DOHH2 (cell line): Measurements from ENCODE around the gene CDK6.

ENCODE experiments used
- H3F3A ChIP-seq: fragments of 200-600 bp; sonication (generic), shearing (Covaris generic); 2 replicates; pipeline ENCODE4 v1.6.0; 2016; ENCODE audit warnings: antibody characterized with exemption, mild to moderate bottlenecking; ENCODE audit not compliant: control insufficient read depth, insufficient read depth
- H3K27ac ChIP-seq: fragments of 200-600 bp; sonication (generic); 2 replicates; pipeline ENCODE4 v1.5.1; 2014; ENCODE audit warnings: low read depth, mild to moderate bottlenecking, low read length, moderate library complexity
- H3K27me3 ChIP-seq: fragments of 200-600 bp; sonication (generic); 2 replicates; pipeline ENCODE4 v1.6.1; 2014; ENCODE audit warnings: mild to moderate bottlenecking, low read length, mixed read lengths; ENCODE audit not compliant: control insufficient read depth
- H3K36me3 ChIP-seq: fragments of 200-600 bp; sonication (generic); 2 replicates; pipeline ENCODE4 v1.6.1; 2014; ENCODE audit warnings: mild to moderate bottlenecking, low read length, moderate library complexity, mixed read lengths; ENCODE audit not compliant: control insufficient read depth
- H3K4me1 ChIP-seq: fragments of 200-600 bp; sonication (generic); 2 replicates; pipeline ENCODE4 v1.6.1; 2014; ENCODE audit warnings: mild to moderate bottlenecking, low read length, mixed read lengths; ENCODE audit not compliant: control insufficient read depth
- H3K4me2 ChIP-seq: fragments of 200-600 bp; sonication (generic); 2 replicates; pipeline ENCODE4 v1.6.0; 2014; ENCODE audit warnings: mild to moderate bottlenecking, low read length, moderate library complexity
- H3K4me3 ChIP-seq: fragments of 200-600 bp; sonication (generic); 2 replicates; pipeline ENCODE4 v1.5.1; 2014; ENCODE audit warnings: mild to moderate bottlenecking, low read length, mixed read lengths
- H3K79me2 ChIP-seq: fragments of 200-600 bp; sonication (generic); 2 replicates; pipeline ENCODE4 v1.6.1; 2014; ENCODE audit warnings: mild to moderate bottlenecking, low read length, mixed read lengths; ENCODE audit not compliant: control insufficient read depth
- H3K9me2 ChIP-seq: fragments of 200-600 bp; sonication (generic); replicated peaks from 2 replicates; pipeline ENCODE4 v1.6.1; 2014; ENCODE audit warnings: mild to moderate bottlenecking, low read length, mixed read lengths; ENCODE audit not compliant: control insufficient read depth
- H3K9me3 ChIP-seq: fragments of 200-600 bp; sonication (generic); 2 replicates; pipeline ENCODE4 v1.6.1; 2014; ENCODE audit warnings: antibody characterized with exemption, low read length, mixed read lengths; ENCODE audit not compliant: control insufficient read depth, insufficient read depth
- H4K20me1 ChIP-seq: fragments of 200-600 bp; sonication (generic); 2 replicates; pipeline ENCODE4 v1.6.0; 2014; ENCODE audit warnings: low read depth, mild to moderate bottlenecking, antibody characterized with exemption, low read length, moderate library complexity; ENCODE audit not compliant: control insufficient read depth, insufficient read depth
- CTCF ChIP-seq: fragments of 200-600 bp; sonication (generic); IDR thresholded peaks from one replicate; pipeline ENCODE4 v1.5.1; 2014; ENCODE audit warnings: antibody characterized with exemption, mild to moderate bottlenecking, low read depth, low read length; ENCODE audit not compliant: poor library complexity, severe bottlenecking
- EZH2phosphoT487 ChIP-seq: fragments of 200-600 bp; sonication (generic); IDR thresholded peaks from 2 replicates; pipeline ENCODE4 v1.6.1; 2017; ENCODE audit warnings: borderline replicate concordance, mild to moderate bottlenecking, antibody characterized with exemption, low read length, moderate library complexity, mixed read lengths

The CDK6 gene

GRCh38 chr7:92811158-92811557, 25.2 kb downstream of the CDK6 start:
- no peaks in the 10 kb centered on the region for H4K20me1 ChIP-seq
- H3K27ac ChIP-seq: no peak overlapping the region
- H3K79me2 ChIP-seq: peaks cover 83% of the 10 kb centered on the region
- H3K27me3 ChIP-seq: no peaks in the 10 kb centered on the region
- H3K9me3 ChIP-seq: peaks cover 3% of the 10 kb centered on the region; the same call in 1 of the 2 replicates
- H3F3A ChIP-seq: peaks cover 39% of the 10 kb centered on the region
- H3K9me2 ChIP-seq: no peaks in the 10 kb centered on the region
- TF ChIP-seq CTCF: no peak
- no peak for TF ChIP-seq EZH2phosphoT487
- no peak overlapping the region for H3K4me2 ChIP-seq
- peaks cover 57% of the 10 kb centered on the region for H3K36me3 ChIP-seq
- H3K4me1 ChIP-seq: peaks cover 72% of the 10 kb centered on the region
- no peak overlapping the region for H3K4me3 ChIP-seq

- H3K79me2 ChIP-seq: peaks cover 81% of the 10 kb centered on the region
- H3K9me2 ChIP-seq: no peaks in the 10 kb centered on the region
- H3K4me3 ChIP-seq: peak overlapping the region; percentile 32
- peaks cover 30% of the 10 kb centered on the region for H3F3A ChIP-seq
- peak overlapping the region; percentile 44 for H3K27ac ChIP-seq
- H3K4me2 ChIP-seq: peak overlapping the region; percentile 56
- H3K4me1 ChIP-seq: peaks cover 60% of the 10 kb centered on the region
- peaks cover 47% of the 10 kb centered on the region for H3K36me3 ChIP-seq
- TF ChIP-seq EZH2phosphoT487: no peak
- no peak for TF ChIP-seq CTCF
- H3K27me3 ChIP-seq: no peaks in the 10 kb centered on the region
- H3K9me3 ChIP-seq: no peaks in the 10 kb centered on the region
- no peaks in the 10 kb centered on the region for H4K20me1 ChIP-seq
These were observed 26.4 kb downstream of the CDK6 start for GRCh38 chr7:92809760-92810573.

DNA sequence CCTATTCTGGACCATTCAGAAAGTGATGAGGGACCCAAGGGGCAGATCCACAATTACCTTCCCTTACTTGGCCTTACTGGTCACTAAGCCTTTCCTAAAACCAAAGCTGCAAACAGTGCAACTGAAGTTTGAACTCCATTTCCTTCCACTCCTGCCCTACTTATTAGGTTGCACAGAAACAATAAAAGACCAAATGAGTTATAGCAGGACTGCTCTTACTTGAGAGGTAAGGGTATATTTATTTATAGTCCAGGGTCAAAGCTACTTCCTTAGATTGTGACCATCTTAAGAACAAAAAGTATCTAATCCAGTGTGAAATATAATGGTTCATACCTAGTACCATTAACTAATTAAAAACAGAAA, 27.0 kb downstream of the CDK6 start:
- peak overlapping the region; percentile 44 for H3K27ac ChIP-seq
- peak overlapping the region; percentile 32 for H3K4me3 ChIP-seq
- peaks cover 54% of the 10 kb centered on the region for H3K4me1 ChIP-seq
- peaks cover 24% of the 10 kb centered on the region for H3F3A ChIP-seq
- H3K4me2 ChIP-seq: peak overlapping the region; percentile 56
- H3K9me3 ChIP-seq: no peaks in the 10 kb centered on the region
- TF ChIP-seq EZH2phosphoT487 (no peak), CTCF (no peak)
- H4K20me1 ChIP-seq: no peaks in the 10 kb centered on the region
- H3K79me2 ChIP-seq: peaks cover 82% of the 10 kb centered on the region
- H3K27me3 ChIP-seq: no peaks in the 10 kb centered on the region
- no peaks in the 10 kb centered on the region for H3K9me2 ChIP-seq
- H3K36me3 ChIP-seq: peaks cover 47% of the 10 kb centered on the region
